Measurements from ENCODE around the gene ETV2.

Gene ETV2

GRCh38 chr19:35693835-35694599, 52.5 kb downstream of the ETV2 start (continued):
- TF ChIP-seq SP3 (tag by site-specific recombination; IDR thresholded peaks at IDR 0.05) (peak; percentile 95), CTCF (tag by site-specific recombination; IDR thresholded peaks at IDR 0.05) (peak; percentile 100), ZFHX2 (tag by site-specific recombination; conservative IDR thresholded peaks at IDR 0.05) (peak; percentile 98), ZNF654 (tag by site-specific recombination; IDR thresholded peaks at IDR 0.05; ENCODE audit: low read depth) (peak; percentile 100), ZNF513 (tag by site-specific recombination; IDR thresholded peaks at IDR 0.05) (peak; percentile 98), ZNF701 (tag by site-specific recombination; IDR thresholded peaks at IDR 0.05) (peak; percentile 87; the same call in 1 of the 2 replicates), ZNF639 (tag by site-specific recombination; IDR thresholded peaks at IDR 0.05) (peak; percentile 66), ZNF623 (tag by site-specific recombination; IDR thresholded peaks at IDR 0.05) (no peak), ZNF138 (tag by site-specific recombination; IDR thresholded peaks at IDR 0.05; ENCODE audit: borderline replicate concordance) (no peak), ZNF629 (tag by site-specific recombination; IDR thresholded peaks at IDR 0.05) (peak; percentile 72), ZNF16 (tag by site-specific recombination; IDR thresholded peaks at IDR 0.05; ENCODE audit: low read depth) (no peak; the same call in 1 of the 2 replicates), ZNF23 (tag by site-specific recombination; IDR thresholded peaks at IDR 0.05; ENCODE audit: borderline replicate concordance) (no peak), BCL11A (tag by site-specific recombination; IDR thresholded peaks at IDR 0.05; ENCODE audit: low read depth) (peak; percentile 92), ZNF488 (tag by site-specific recombination; IDR thresholded peaks at IDR 0.05) (peak; percentile 28; the same call in 1 of the 2 replicates), ZNF2 (tag by site-specific recombination; IDR thresholded peaks at IDR 0.05) (peak; percentile 91; the same call in 1 of the 2 replicates), ZNF423 (tag by site-specific recombination; IDR thresholded peaks at IDR 0.05) (peak; percentile 65; the same call in 1 of the 2 replicates), ZFP3 (tag by site-specific recombination; IDR thresholded peaks at IDR 0.05; ENCODE audit: low read depth) (peak; percentile 16; the same call in 1 of the 2 replicates), ZNF366 (tag by site-specific recombination; conservative IDR thresholded peaks at IDR 0.05) (peak; percentile 100), IKZF3 (tag by site-specific recombination; IDR thresholded peaks at IDR 0.05) (peak; percentile 90), ZSCAN4 (tag by site-specific recombination; IDR thresholded peaks at IDR 0.05) (peak; percentile 70), GLI2 (tag by site-specific recombination; IDR thresholded peaks at IDR 0.05; ENCODE audit: borderline replicate concordance, low read depth) (no peak), ZNF585B (tag by site-specific recombination; IDR thresholded peaks at IDR 0.05) (no peak), ZSCAN23 (tag by site-specific recombination; IDR thresholded peaks at IDR 0.05) (peak; percentile 70; the same call in 1 of the 2 replicates), ZNF624 (tag by site-specific recombination; IDR thresholded peaks at IDR 0.05) (no peak), ZNF324 (tag by site-specific recombination; IDR thresholded peaks at IDR 0.05) (peak; percentile 76), ZNF777 (tag by site-specific recombination; IDR thresholded peaks at IDR 0.05; ENCODE audit: borderline replicate concordance) (no peak), ZNF677 (tag by site-specific recombination; IDR thresholded peaks at IDR 0.05) (no peak), ZNF792 (tag by site-specific recombination; IDR thresholded peaks at IDR 0.05) (no peak), ELK4 (IDR thresholded peaks at IDR 0.05; ENCODE audit: borderline replicate concordance, low read depth, low read length) (no peak), ZNF510 (tag by site-specific recombination; IDR thresholded peaks at IDR 0.05; ENCODE audit: insufficient replicate concordance) (no peak), ZNF121 (tag by site-specific recombination; IDR thresholded peaks at IDR 0.05) (0 out of 2 replicates have a peak, but pooled peaks have one; percentile 8), HOXD13 (CRISPR knock-in tag; IDR thresholded peaks at IDR 0.05; ENCODE audit: borderline replicate concordance) (no peak), WT1 (tag by site-specific recombination; IDR thresholded peaks at IDR 0.05) (peak; percentile 90)
